CD4-positive, alpha-beta T cell treated with Interleukin-6 for 4 hours (primary cell): ENCODE results near the gene TRIM3.

Experiments used
- DNase-seq: peaks from one replicate; pipeline ENCODE4 v3.0.0-alpha.2; 2020; ENCODE audit warnings: mixed read lengths

Gene TRIM3

DNA sequence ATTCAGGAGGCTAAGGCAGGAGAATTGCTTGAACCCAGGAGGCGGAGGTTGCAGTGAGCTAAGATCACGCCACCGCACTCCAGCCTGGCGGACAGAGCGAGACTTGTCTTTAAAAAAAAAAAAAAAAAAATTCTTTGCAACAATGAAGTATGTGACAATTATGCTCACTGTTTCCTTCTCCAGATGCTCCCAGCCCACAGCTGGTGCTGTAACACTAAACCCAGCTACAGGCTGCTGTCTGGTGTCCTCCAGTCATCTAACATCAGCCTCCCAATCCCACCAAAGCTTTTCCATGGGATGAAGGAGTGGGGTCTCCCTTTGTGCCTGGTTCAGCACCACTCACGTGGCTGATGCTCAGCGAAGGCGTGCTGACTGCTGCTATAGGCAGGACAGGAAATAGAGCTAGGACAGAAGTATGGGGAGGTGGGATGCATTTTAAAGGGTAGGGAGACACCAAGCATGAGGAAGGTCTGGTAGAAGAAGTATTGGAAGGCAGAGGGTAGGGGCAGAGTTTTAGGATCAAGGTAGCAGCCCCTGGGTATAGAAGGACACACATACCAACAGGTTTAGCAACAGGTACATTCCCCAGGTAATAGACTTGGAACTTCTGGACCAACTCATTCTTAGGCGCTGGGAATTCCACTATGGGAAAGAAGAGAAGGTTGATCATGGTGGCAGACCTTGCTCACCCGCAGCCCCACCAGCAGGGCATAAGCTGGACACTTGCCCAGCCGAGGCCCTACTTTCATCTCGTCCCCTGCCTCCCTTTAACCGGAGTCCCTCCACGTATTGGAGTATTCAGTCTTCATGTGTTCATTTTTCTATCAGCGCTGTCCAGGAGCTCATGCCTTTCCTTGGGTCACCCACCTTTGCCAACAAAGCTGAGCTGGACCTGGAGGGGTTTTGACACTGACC, 73.1 kb downstream of the TRIM3 start:
- no peak for DNase-seq
